ENCODE measurements around the gene SPTBN1. TPM values are rescaled to one million over a fixed set of nuclear protein-coding genes. Genes with fewer than 3 reads are reported as not detected.
A peak's percentile ranks its signal among the peaks of the same experiment; 100 is the strongest.

Gene SPTBN1
- total RNA-seq, 1 donor from 2014 or later = 217 TPM

DNA sequence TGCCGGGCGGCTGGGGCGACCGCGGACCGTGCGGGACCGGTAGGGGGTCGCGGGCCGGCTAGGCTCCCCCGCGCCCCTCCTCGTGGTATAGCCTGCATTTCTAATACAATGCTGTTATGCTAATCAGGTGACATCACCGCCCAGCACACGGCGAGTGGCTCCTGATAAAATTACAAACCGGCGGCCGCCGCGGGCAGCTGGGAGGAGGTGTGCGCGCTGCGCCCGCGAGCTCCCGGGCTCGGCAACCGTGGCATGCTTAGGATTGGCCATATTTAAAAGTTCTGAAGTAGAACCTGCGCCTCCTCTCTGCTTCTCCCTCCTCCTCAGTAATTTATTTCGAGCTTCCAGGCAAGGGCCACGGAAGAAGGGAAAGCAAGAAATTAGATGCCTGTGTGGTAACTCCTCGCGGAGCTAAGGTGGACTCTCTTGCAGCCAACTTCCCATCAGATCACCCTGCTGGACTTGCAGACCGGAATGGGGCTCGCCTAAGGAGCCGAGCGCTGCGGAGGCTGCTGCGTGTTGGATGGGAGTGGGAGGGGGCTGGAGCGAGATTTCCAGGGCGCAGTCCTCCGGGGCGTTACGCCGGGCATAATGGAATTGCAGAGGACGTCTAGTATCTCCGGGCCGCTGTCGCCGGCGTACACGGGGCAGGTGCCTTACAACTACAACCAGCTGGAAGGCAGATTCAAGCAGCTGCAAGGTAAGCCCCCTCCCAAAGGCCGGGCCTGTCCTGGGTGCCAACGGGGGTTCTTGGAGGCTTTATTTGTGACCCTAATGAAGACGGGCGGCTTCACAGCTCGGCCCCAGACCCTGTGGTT is 102.3 kb downstream of the SPTBN1 start:
- TF ChIP-seq, protein P1, sequence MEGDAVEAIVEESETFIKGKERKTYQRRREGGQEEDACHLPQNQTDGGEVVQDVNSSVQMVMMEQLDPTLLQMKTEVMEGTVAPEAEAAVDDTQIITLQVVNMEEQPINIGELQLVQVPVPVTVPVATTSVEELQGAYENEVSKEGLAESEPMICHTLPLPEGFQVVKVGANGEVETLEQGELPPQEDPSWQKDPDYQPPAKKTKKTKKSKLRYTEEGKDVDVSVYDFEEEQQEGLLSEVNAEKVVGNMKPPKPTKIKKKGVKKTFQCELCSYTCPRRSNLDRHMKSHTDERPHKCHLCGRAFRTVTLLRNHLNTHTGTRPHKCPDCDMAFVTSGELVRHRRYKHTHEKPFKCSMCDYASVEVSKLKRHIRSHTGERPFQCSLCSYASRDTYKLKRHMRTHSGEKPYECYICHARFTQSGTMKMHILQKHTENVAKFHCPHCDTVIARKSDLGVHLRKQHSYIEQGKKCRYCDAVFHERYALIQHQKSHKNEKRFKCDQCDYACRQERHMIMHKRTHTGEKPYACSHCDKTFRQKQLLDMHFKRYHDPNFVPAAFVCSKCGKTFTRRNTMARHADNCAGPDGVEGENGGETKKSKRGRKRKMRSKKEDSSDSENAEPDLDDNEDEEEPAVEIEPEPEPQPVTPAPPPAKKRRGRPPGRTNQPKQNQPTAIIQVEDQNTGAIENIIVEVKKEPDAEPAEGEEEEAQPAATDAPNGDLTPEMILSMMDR (conservative IDR thresholded peaks at IDR 0.05) = no peak

DNA sequence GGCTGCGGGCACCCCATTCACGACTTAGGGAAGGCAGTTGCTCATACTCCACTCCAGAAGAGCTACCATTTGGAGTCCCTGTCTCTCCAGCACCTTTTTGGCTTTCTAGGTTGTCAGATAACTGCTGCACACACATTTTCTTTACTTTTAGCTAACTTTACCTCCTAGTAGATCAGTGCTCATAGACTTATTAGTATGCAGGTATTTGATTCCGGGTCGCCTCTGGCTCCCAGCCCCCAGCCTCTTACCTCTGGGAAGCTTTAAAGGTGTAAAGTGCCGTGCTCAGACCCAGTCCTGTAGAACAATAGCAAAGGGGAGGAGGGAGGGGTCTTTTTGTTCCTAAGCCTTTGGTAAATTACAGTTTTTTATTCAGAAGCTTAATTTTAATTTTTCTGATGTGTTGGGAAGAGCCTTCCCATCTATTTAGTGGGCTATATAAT is 102.9 kb downstream of the SPTBN1 start:
- Mint-ChIP-seq H3K4me1 (peaks cover 63% of the 10 kb centered on the region), H3K4me3 (peak overlapping the region; percentile 94), H3K36me3 (ENCODE audit: low read depth) (no peaks in the 10 kb centered on the region), H3K9me3 (no peaks in the 10 kb centered on the region), H3K27ac (ENCODE audit: unreplicated experiment) (peak overlapping the region; percentile 96), H3K27me3 (ENCODE audit: low read depth) (no peaks in the 10 kb centered on the region)
- TF ChIP-seq, protein P1 (conservative IDR thresholded peaks at IDR 0.05) = no peak
- DNase-seq (ENCODE audit: low read depth, low spot score) = no peak

More for the DNA sequence above, 102.3 kb downstream of the SPTBN1 start:
- H3K36me3 Mint-ChIP-seq (ENCODE audit: low read depth) = no peaks in the 10 kb centered on the region
- DNase-seq (ENCODE audit: low read depth, low spot score) = peak; percentile 51
- no peaks in the 10 kb centered on the region for H3K9me3 Mint-ChIP-seq
- H3K27me3 Mint-ChIP-seq (ENCODE audit: low read depth) = no peaks in the 10 kb centered on the region
- H3K4me3 Mint-ChIP-seq = peak overlapping the region; percentile 94
- peak overlapping the region; percentile 96 for H3K27ac Mint-ChIP-seq (ENCODE audit: unreplicated experiment)
- H3K4me1 Mint-ChIP-seq = peaks cover 59% of the 10 kb centered on the region

DNA sequence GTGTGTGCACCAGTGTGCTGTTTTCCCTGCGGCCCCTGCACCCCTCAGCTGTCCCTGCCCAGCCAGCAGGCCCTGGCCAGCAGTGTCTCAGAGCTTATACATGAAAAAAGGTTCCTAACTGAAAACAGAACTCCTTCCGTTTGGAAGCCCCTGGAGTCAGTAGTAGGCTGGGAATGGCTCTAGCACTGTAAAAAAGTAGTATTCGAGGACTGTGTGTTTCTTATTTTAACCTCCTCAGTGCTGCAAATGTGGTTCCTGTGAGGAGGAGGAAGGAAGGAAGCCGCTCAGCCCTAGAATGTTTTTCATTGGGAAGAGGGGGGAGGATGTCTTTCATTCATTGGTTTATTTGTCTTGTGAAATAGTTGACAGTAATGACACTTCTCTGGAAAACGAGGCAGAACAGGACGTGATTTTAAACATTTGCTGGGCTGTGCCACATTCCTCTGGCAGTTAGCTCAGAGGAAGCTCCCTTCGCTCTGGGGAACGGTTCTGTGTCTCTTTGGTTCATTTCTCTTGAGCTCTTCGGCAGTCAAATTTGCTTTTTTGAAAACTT is 103.5 kb downstream of the SPTBN1 start:
- H3K27ac Mint-ChIP-seq (ENCODE audit: unreplicated experiment) = peak overlapping the region; percentile 53
- peak overlapping the region; percentile 94 for H3K4me3 Mint-ChIP-seq
- H3K9me3 Mint-ChIP-seq = no peaks in the 10 kb centered on the region
- no peaks in the 10 kb centered on the region for H3K27me3 Mint-ChIP-seq (ENCODE audit: low read depth)
- peak; percentile 15 for DNase-seq (ENCODE audit: low read depth, low spot score)
- peaks cover 68% of the 10 kb centered on the region for H3K4me1 Mint-ChIP-seq
- no peaks in the 10 kb centered on the region for H3K36me3 Mint-ChIP-seq (ENCODE audit: low read depth)
- TF ChIP-seq, protein P1 (conservative IDR thresholded peaks at IDR 0.05) = no peak

DNA sequence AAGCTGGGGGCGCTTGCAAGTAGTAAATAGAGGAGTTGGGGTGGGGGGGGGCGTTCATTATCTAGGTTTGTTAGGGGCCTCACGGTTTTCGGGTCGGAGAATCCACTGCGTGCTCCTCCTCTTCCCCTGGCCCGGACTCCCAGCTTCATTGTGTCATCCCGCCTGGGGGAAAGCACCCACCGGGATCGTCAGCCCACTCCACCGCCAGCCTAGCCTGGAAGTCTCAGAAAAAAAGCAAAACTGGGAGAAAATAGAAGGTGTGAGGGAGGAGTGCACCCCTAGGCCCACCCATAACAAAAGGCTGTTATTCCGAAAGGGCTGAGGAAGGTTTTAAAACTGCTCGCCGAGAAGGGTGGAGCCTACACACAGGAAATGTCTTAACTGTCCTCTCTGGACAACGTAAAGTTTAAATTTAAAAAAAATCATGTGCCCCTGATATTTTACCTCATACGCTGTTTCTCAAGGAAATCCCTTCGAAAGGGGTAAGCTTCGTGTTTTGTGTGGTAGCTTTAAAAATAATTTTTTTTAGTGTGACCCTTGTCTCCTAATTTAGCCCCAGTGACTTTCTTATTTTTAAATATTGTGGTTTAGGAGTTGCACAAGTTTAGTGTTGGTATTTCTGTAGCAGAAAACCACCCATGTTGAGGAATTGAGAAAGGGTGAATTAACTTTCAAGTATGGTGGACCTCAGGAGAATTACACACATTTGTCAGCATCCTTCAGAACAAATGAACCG is 104.2 kb downstream of the SPTBN1 start:
- Mint-ChIP-seq H3K27ac (ENCODE audit: unreplicated experiment) (peak overlapping the region; percentile 53), H3K27me3 (ENCODE audit: low read depth) (no peaks in the 10 kb centered on the region), H3K36me3 (ENCODE audit: low read depth) (no peaks in the 10 kb centered on the region), H3K9me3 (no peaks in the 10 kb centered on the region), H3K4me1 (peaks cover 71% of the 10 kb centered on the region), H3K4me3 (peak overlapping the region; percentile 94)
- no peak for DNase-seq (ENCODE audit: low read depth, low spot score)
- TF ChIP-seq, protein P1 (conservative IDR thresholded peaks at IDR 0.05) = no peak

DNA sequence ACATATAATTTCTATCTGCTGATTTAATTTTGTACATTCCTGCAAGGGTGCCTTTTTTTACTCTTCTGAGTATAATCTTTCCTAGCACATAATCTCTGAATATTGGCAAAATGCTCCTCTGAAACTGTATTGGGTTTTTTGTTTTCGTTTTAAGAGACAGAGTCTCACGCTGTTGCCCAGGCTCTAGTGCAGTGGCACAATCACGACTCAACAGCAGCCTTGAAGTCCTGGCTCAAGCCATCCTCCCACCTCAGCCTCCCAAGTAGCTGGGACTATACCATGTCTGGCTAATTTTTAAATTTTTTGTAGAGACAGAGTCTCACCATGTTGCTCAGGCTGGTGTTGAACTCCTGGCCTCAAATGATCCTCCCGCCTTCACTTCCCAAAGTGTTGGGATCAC is 104.9 kb downstream of the SPTBN1 start:
- peaks cover 2% of the 10 kb centered on the region for H3K36me3 Mint-ChIP-seq (ENCODE audit: low read depth)
- peaks cover 75% of the 10 kb centered on the region for H3K4me1 Mint-ChIP-seq
- TF ChIP-seq, protein P1 (conservative IDR thresholded peaks at IDR 0.05) = no peak
- no peaks in the 10 kb centered on the region for H3K9me3 Mint-ChIP-seq
- no peaks in the 10 kb centered on the region for H3K27me3 Mint-ChIP-seq (ENCODE audit: low read depth)
- DNase-seq (ENCODE audit: low read depth, low spot score) = no peak
- H3K27ac Mint-ChIP-seq (ENCODE audit: unreplicated experiment) = peak overlapping the region; percentile 48
- H3K4me3 Mint-ChIP-seq = peak overlapping the region; percentile 94
